Stimulated activated CD4-positive, alpha-beta T cell treated with anti-CD3 and anti-CD28 coated beads, Interleukin-2, amount 100 ng/mL, for 24 hours (primary cell): Measurements from ENCODE around the gene NPTX1.
"Not testable (repeated sequence)": the region's sequence is repeated elsewhere in the genome, so short reads cannot be mapped to it uniquely, and the experiment has no call there.

Source experiments
- DNase-seq, 2 donors: peaks; one replicate each; pipeline ENCODE4 v3.0.0-alpha.2; 2020

Gene NPTX1, protein sequence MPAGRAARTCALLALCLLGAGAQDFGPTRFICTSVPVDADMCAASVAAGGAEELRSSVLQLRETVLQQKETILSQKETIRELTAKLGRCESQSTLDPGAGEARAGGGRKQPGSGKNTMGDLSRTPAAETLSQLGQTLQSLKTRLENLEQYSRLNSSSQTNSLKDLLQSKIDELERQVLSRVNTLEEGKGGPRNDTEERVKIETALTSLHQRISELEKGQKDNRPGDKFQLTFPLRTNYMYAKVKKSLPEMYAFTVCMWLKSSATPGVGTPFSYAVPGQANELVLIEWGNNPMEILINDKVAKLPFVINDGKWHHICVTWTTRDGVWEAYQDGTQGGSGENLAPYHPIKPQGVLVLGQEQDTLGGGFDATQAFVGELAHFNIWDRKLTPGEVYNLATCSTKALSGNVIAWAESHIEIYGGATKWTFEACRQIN

DNA sequence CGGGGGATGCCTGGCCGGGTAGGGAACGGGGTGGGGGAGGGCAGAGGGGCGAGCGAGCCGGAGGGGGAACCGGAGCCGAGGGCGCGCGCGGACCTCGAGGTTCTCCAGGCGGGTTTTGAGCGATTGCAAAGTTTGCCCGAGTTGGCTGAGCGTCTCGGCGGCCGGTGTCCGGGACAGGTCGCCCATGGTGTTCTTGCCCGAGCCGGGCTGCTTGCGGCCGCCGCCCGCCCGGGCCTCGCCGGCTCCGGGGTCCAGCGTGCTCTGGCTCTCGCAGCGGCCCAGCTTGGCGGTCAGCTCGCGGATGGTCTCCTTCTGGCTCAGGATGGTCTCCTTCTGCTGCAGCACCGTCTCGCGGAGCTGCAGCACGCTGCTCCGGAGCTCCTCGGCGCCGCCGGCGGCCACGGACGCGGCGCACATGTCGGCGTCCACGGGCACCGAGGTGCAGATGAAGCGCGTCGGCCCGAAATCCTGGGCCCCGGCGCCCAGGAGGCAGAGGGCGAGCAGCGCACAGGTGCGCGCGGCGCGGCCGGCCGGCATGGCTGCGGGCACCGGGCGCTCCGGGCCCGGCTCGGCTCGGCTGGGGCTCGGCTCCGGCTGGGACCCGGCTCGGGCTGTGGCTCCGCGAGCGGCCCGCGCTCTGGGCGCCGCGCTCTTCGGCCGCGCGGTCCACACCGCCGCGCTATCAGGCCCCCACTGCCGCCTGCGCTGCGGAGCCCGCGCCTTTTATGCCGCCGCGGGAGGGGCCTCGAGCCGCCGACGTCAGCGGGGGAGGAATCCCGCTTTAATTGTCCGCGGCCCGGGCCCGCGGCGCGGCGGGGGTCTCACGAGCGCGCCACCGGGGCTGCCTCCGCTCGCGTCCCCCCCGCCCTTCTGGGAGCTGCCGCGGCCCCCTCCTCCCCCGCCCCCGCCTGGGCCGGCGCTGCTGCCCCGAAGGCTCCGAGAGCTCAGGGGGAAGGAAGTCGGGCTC, at the start of gene NPTX1:
Gene NPTX1 (minus strand): TSS at position 698 of the 967 bp plus-strand sequence. CDS start 161 bp downstream, at position 537.
- peak in 1 of 2 donors; percentile 43 for DNase-seq

- DNase-seq: no peak
Observed at GRCh38 chr17:80523956-80524712, 47.7 kb upstream of the NPTX1 start.

- DNase-seq: no peak
Observed at GRCh38 chr17:80523054-80523744, 46.8 kb upstream of the NPTX1 start.

DNA sequence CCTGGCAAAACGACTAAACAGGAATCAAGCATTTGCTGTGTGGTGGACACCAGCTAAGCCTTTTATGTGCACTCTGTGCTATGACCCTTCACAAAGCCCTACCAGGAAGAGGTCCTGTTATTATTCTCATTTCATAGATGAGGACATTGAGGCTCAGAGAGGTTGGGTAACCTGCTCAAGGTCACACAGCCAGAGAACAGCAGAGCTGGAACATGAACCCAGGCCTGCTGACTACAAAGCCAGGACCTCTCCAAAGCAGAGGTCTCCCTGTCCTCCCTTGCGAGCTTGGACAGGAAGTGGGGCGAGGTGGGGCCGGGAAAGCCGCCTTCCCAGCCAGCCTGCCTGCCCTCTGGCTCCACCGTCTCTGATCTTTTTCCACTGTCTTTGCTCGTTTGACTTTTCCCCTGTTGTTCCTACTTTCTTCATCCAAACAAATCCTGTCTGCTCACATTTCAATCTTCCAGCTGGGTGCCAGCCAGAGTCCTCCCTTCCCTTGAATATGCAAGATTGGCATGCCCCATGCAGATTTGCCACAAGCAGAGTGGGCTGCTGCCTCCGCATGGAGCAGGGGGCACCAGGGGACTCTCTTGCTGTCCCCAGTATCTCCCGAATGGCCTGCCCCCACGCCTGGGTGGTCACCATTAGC, 44.5 kb upstream of the NPTX1 start:
- DNase-seq: no peak

DNA sequence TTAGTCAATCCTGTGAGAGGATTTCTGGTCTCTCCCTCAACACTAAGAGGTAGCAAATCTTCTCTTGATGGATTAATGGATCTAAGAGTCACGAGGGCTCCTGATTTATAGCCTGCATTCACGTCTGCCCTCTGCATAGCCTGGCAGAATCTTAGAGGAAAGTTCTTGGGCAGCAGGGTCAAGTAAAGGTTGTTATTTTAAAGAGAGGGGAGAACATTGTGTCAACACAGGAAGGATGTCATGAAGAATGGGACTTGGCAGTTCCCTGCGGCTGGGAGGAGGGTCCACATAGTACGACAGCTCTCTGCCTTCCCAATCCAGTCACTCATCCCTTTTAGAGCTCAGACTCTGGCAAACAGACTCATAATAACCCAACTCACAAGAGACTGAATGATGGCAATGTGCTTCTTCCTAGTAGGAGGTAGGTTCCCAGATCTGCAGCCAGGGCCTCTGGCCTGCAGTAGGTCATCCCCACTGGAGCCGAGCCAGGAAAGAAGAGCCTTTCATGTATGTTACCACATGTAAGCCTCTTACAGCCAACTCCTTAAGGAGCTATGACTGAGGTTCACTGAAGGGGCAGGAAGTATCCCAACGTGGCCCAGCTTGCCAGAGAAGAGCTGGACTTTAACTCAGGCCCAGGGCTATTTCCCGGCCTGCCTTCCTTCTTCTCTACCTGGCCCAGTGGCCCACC, 42.8 kb upstream of the NPTX1 start:
- no peak for DNase-seq

DNA sequence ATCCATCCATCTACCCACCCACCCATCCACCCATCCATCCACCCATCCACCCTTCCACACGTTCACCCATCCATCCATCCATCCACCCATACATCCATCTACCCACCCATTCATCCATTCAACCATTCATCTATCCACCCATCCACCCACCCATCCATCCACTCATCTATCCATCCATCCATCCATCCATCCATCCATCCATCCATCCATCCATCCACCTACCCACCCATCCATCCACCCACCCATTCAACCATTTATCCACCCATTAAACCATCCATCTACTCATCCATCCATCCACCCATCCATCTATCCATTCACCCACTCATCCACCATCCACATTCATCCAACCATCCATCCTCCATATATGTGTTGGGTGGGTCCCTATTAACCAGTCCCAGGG, 42.0 kb upstream of the NPTX1 start:
- DNase-seq: no peak

GRCh38 chr17:80517641-80518040, 41.2 kb upstream of the NPTX1 start:
- no peak for DNase-seq

DNA sequence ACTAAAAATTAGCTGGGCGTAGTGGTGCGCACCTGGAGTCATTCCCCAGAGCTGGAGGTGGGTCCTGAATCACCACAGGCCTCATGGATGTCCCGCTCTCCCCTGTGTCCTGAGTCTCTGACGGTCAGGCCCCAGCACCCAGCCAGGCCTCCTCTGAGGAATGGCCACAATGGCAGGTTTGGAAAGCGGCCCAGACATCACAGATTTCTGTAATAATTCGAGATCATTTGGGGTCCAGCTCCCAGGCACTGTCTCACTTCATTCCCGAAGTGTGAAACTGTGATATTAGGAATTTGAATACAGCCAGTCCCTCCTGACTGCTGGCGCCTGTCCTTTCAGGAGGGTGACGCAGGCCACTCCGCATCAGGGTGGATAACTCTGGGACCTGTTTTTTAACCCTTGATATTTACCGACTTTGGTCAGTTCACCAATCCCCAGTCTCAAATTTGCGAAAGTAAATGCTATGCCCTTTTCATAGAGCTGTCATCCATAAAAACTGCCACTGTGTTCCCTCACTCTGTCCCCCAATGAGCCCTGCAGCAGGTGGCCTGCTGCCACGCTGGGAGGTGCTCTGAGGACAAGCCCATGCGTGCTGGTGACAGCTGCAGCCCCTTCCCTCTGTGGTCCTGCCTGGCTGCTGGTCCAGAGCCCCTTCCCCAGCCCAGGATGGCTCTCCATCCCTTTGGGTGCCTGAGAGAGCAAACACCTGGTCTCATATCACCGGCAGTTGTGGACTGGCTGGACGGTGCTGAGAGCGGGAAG, 39.9 kb upstream of the NPTX1 start:
- DNase-seq: no peak

- no peak for DNase-seq
Observed at GRCh38 chr17:80513892-80514291, 37.5 kb upstream of the NPTX1 start.

GRCh38 chr17:80513201-80513600, 36.8 kb upstream of the NPTX1 start:
- no peak for DNase-seq

GRCh38 chr17:80512233-80512632, 35.8 kb upstream of the NPTX1 start:
- no peak for DNase-seq

DNA sequence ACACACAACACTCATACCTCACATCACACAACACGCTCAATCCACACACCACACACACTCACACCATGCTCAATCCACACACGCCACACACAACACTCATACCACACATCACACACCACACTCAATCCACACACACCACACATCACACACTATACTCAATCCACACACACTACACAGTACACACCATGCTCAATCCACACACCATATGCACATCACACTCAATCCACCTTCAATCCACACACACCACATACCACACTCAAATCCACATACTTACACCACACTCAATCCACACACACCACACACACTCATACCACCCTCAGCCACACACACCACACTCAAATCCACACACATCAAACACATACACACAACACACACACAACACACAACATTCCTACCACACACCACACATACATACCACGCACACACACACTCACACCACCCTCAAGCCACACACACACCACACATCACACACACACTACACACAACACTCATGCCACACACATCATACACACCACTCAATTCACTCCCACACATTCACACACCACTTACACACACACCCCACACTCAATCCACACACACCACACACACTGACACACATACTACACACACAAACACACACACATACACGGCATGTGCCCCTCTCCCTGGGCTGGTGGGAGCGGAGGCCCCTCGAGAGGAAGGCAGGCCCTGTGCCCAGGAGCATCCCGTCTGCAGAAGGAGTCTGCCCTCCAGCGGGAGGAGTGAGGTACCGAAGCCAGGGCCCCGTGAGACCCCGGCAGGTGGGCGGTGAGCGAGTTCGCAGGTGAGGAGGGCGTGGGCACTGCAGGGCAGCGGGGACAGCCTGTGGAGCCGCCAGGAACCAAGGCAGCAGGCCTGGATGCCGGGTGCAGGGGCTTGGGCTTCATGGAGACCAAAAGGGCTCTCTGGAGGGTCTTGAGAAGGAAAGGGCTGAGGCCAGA, 35.1 kb upstream of the NPTX1 start:
- DNase-seq: no peak

- no peak for DNase-seq
Observed at GRCh38 chr17:80510772-80511171, 34.4 kb upstream of the NPTX1 start.

- DNase-seq: no peak
Observed at GRCh38 chr17:80510132-80510531, 33.7 kb upstream of the NPTX1 start.

- no peak for DNase-seq
Observed at GRCh38 chr17:80509311-80509710, 32.9 kb upstream of the NPTX1 start.

GRCh38 chr17:80507965-80508364, 31.6 kb upstream of the NPTX1 start:
- no peak for DNase-seq

DNA sequence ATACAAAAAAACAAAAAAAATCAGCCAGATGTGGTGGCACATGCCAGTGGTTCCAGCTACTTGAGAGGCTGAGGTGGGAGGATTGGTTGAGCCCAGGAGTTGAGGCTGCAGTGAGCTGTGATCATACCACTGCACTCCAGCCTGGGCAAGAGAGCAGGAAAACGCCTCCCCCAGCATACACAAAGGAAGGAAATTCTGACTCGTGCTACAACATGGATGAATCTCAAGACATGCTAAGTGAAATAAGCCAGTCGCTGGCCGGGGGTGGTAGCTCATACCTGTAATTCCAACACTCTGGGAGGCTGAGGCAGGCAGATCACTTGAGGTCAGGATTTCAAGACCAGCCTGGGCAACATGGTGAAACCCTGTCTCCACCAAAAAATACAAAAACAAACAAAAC, 30.8 kb upstream of the NPTX1 start:
- DNase-seq: not testable (repeated sequence)

- no peak for DNase-seq
Observed at GRCh38 chr17:80504686-80505413, 28.4 kb upstream of the NPTX1 start.
